SJCRH30 (cell line): Measurements from ENCODE around the gene ZNF586. TPM values are rescaled to one million over a fixed set of nuclear protein-coding genes. Genes with fewer than 3 reads are reported as not detected.
A peak's percentile ranks its signal among the peaks of the same experiment; 100 is the strongest.
"Not testable (repeated sequence)": the region's sequence is repeated elsewhere in the genome, so short reads cannot be mapped to it uniquely, and the experiment has no call there.

Source experiments
- DNase-seq, 2 experiments: peaks; one replicate each; pipeline ENCODE4 v3.0.0-alpha.2; 2015 to 2020
- H3K27ac ChIP-seq: fragments of 250-450 bp; sonication (Bioruptor Pico); 2 replicates; pipeline ENCODE4 v1.5.1; 2020; ENCODE audit warnings: mild to moderate bottlenecking, moderate library complexity
- H3K27me3 ChIP-seq: fragments of 250-450 bp; sonication (Bioruptor Pico); 2 replicates; pipeline ENCODE4 v1.5.1; 2020; ENCODE audit warnings: mild to moderate bottlenecking, moderate library complexity
- H3K36me3 ChIP-seq: fragments of 250-450 bp; sonication (Bioruptor Pico); 2 replicates; pipeline ENCODE4 v1.5.1; 2020; ENCODE audit warnings: mild to moderate bottlenecking, moderate library complexity
- H3K4me1 ChIP-seq: fragments of 250-450 bp; sonication (Bioruptor Pico); 2 replicates; pipeline ENCODE4 v1.5.1; 2020; ENCODE audit warnings: mild to moderate bottlenecking, moderate library complexity
- H3K4me3 ChIP-seq: fragments of 250-450 bp; sonication (Bioruptor Pico); 2 replicates; pipeline ENCODE4 v1.5.1; 2020; ENCODE audit warnings: mild to moderate bottlenecking, moderate library complexity
- H3K9me3 ChIP-seq: fragments of 250-450 bp; sonication (Bioruptor Pico); replicated peaks from 2 replicates; pipeline ENCODE4 v1.5.1; 2020; ENCODE audit warnings: mild to moderate bottlenecking, moderate library complexity
- total RNA-seq: library from RNA; depleted of rRNA; stranded (reverse); fragments of >200 nt; shearing (Covaris generic); gene quantifications from 2 replicates; pipeline ENCODE4 v1.2.3, GENCODE V29; 2014; rRNA removed

The ZNF586 gene
- 14.6 TPM in 2 replicates for total RNA-seq

DNA sequence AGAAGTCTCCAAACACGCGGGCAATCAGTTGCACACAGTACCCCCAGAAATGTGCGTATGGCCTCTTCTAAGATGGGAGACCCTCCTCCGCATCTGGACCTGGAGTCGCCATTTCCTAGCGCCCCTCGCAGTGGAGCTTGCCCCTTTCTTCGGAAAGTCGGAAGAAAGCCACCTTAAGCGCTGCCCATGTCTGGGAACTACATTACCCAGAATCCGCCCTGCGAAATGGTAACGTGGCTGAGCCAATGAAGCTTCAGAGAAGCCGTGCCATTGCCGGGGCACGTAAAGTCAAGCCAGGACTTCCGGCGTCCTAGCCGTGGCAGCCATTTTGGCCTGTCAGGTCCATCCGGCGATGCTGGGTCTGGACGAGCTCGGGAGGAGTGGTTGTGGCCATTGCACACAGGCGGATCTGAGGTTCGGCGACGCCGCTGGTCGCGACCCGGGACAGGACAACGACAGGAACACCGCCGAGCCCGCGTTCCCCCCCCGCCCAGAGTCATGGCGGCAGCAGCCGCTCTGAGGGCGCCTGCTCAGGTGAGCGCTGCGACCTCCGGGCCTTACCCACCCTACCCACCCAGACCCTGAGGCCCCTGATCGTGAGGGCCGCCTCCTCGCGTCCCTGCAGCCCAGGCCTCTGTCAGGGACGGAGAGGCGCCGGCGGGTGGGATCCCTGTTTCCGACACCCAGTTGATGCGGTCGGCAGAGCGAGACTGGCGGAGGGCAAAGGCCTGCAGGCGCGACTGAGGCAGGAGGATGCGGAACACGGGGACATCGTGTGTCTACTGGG, at the start of gene ZNF586:
ZNF586 (plus strand) TSS at position 332 of the 787 bp plus-strand sequence; CDS start at position 499, 167 bp downstream.
- DNase-seq: peak; percentile 90 to 92
- H3K27ac ChIP-seq: peak within 1 kb of the TSS; percentile 38; the same call in 1 of the 2 replicates

DNA sequence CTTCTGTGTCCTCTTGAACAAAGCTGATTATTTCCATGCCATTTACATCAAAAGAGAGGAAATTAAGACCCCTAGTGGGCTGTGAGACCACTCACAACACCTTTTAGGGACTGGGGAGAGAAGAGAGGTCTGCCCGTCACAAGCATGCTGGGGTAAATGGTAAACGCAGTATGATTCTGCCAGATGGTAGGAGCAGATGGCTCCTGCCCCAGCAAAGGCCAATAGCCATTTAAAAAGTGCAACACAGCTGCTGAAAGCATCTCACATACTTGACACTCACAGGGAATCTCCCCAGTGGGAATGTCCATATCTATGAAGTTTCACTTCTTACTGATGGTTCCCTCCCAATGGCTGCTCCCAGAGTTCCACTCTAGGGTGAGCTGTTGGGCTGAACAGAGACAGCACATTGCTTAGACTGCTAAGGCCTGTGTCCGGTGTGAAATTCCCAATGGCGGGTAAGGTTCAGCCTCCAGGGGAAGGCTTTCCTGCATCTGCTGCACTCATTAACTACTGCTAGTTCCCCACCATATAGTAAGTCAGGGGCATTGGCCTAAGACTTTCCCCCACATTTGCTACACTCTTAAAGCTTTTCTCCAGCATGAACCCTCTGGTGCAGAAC, 49.5 kb upstream of the ZNF586 start:
- no peak for DNase-seq
- Histone ChIP-seq H3K27ac (no peak overlapping the region), H3K36me3 (peaks cover 46% of the 10 kb centered on the region), H3K4me3 (no peak overlapping the region), H3K4me1 (no peaks in the 10 kb centered on the region), H3K9me3 (peaks cover 11% of the 10 kb centered on the region), H3K27me3 (no peaks in the 10 kb centered on the region)

More for the DNA sequence above, at the start of gene ZNF586:
- Histone ChIP-seq H3K4me3 (peak within 1 kb of the TSS; percentile 83), H3K27me3 (no peaks in the 10 kb centered on the region), H3K36me3 (peaks cover 18% of the 10 kb centered on the region), H3K4me1 (no peaks in the 10 kb centered on the region), H3K9me3 (peaks cover 14% of the 10 kb centered on the region; the same call in 1 of the 2 replicates)

GRCh38 chr19:57720878-57721277, 48.6 kb upstream of the ZNF586 start:
- Histone ChIP-seq H3K36me3 (peaks cover 43% of the 10 kb centered on the region), H3K4me1 (no peaks in the 10 kb centered on the region), H3K27me3 (no peaks in the 10 kb centered on the region), H3K27ac (no peak overlapping the region), H3K4me3 (no peak overlapping the region), H3K9me3 (peaks cover 11% of the 10 kb centered on the region)
- DNase-seq: no peak

DNA sequence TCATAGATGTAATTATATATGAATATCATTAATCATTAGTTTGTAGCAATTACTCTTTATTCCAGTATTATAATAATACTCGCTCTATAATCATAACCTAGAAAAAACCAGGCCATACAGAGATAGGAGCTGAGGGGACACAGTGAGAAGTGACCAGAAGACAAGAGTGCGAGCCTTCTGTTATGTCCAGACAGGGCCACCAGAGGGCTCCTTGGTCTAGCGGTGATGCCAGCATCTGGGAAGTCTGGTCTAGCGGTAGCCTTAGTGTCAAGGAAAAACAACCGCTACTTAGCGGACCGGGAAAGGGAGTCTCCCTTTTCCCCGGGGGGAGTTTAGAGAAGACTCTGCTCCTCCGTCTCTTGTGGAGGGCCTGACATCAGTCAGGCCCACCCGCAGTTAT, 31.2 kb upstream of the ZNF586 start:
- DNase-seq, H3K27ac ChIP-seq, H3K27me3 ChIP-seq, H3K9me3 ChIP-seq, H3K4me3 ChIP-seq, H3K36me3 ChIP-seq, H3K4me1 ChIP-seq: not testable (repeated sequence)

DNA sequence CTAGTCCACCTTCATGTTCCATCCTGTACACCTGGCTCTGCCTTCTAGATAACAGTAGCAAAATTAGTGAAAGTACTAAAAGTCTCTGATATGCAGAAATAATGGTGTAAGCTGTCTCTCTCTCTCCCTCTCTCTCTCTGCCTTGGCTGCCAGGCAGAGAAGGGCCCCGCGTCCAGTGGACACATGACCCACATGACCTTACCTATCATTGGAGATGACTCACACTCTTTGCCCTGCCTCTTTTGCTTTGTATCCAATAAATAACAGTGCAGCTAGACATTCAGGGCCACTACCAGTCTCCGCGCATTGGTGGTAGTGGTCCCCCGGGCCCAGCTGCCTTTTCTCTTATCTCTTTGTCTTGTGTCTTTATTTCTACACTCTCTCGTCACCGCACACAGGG, 30.7 kb upstream of the ZNF586 start:
- not testable (repeated sequence) for H3K27ac ChIP-seq, H3K9me3 ChIP-seq, H3K4me3 ChIP-seq, H3K27me3 ChIP-seq, H3K36me3 ChIP-seq, H3K4me1 ChIP-seq, DNase-seq

GRCh38 chr19:57746580-57747471, 22.6 kb upstream of the ZNF586 start, which contains the start of gene ZNF776:
Gene ZNF776 (plus strand): TSS chr19:57746815. CDS start chr19:57747059, 244 bp downstream.
- peak within 1 kb of the TSS; percentile 47 for H3K27ac ChIP-seq

GRCh38 chr19:57747472-57747807, 22.0 kb upstream of the ZNF586 start:
- Histone ChIP-seq H3K4me1 (no peaks in the 10 kb centered on the region), H3K36me3 (peaks cover 37% of the 10 kb centered on the region), H3K9me3 (peaks cover 20% of the 10 kb centered on the region), H3K27ac (no peak overlapping the region; the same call in 1 of the 2 replicates), H3K27me3 (no peaks in the 10 kb centered on the region), H3K4me3 (peak overlapping the region; percentile 89)
- no peak for DNase-seq

More at GRCh38 chr19:57746580-57747471, 22.6 kb upstream of the ZNF586 start, which contains the start of gene ZNF776:
- Histone ChIP-seq H3K36me3 (peaks cover 31% of the 10 kb centered on the region), H3K4me3 (peak within 1 kb of the TSS; percentile 89), H3K9me3 (peaks cover 17% of the 10 kb centered on the region), H3K27me3 (no peaks in the 10 kb centered on the region), H3K4me1 (no peaks in the 10 kb centered on the region)
- peak; percentile 86 to 94 for DNase-seq

DNA sequence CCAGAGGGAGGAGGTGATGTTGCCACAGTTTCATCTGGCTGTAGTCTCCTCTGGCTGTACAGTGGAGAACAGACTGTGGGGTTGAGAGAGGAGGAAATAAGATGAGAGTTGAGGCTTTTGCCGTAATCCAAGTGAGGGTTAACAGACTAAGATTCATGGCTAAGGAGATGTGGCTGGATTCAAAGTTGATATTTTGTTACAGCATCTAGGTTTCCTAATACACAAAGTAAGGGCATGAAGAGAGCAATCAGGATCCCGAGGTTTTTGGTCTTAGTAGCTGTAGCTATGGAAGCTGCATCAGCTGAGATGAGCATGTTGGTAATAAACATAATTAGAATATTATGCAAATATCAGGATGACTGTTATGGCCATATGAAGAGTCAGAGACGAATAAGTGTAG, 21.4 kb upstream of the ZNF586 start:
- Histone ChIP-seq H3K27me3 (no peaks in the 10 kb centered on the region), H3K4me3 (no peak overlapping the region), H3K36me3 (peaks cover 43% of the 10 kb centered on the region), H3K4me1 (no peaks in the 10 kb centered on the region), H3K27ac (no peak overlapping the region), H3K9me3 (peaks cover 20% of the 10 kb centered on the region)
- DNase-seq: no peak

DNA sequence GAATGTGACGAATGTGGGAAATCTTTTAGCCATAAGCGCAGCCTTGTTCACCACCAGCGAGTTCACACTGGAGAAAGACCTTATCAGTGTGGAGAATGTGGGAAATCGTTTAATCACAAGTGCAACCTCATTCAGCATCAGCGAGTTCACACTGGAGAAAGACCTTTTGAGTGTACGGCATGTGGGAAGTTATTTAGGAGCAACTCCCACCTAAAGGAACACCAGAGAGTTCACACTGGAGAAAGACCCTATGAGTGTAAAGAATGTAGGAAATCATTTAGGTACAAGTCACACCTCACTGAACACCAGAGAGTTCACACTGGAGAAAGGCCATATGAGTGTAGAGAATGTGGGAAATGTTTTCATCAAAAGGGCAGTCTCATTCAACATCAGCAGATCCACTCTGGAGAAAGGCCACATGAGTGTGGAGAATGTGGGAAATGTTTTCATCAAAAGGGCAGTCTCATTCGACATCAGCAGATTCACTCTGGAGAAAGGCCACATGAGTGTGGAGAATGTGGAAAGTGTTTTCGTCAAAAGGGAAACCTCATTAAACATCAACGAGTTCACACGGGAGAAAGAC, 15.3 kb upstream of the ZNF586 start:
- peaks cover 87% of the 10 kb centered on the region for H3K36me3 ChIP-seq
- no peak for DNase-seq
- no peaks in the 10 kb centered on the region for H3K27me3 ChIP-seq
- no peak overlapping the region for H3K4me3 ChIP-seq
- H3K4me1 ChIP-seq: no peaks in the 10 kb centered on the region
- no peak overlapping the region for H3K27ac ChIP-seq
- peaks cover 24% of the 10 kb centered on the region for H3K9me3 ChIP-seq

GRCh38 chr19:57755031-57755430, 14.4 kb upstream of the ZNF586 start:
- H3K27me3 ChIP-seq: no peaks in the 10 kb centered on the region
- peaks cover 80% of the 10 kb centered on the region for H3K36me3 ChIP-seq
- H3K27ac ChIP-seq: no peak overlapping the region
- DNase-seq: no peak
- no peaks in the 10 kb centered on the region for H3K4me1 ChIP-seq
- no peak overlapping the region for H3K4me3 ChIP-seq
- H3K9me3 ChIP-seq: peaks cover 22% of the 10 kb centered on the region

- Histone ChIP-seq H3K4me3 (no peak overlapping the region), H3K4me1 (no peaks in the 10 kb centered on the region), H3K9me3 (peaks cover 17% of the 10 kb centered on the region), H3K27me3 (no peaks in the 10 kb centered on the region), H3K36me3 (peaks cover 62% of the 10 kb centered on the region), H3K27ac (no peak overlapping the region)
- DNase-seq: no peak
Observed at GRCh38 chr19:57757941-57758340, 11.5 kb upstream of the ZNF586 start.

GRCh38 chr19:57759096-57759495, 10.4 kb upstream of the ZNF586 start:
- Histone ChIP-seq H3K27ac (no peak overlapping the region), H3K9me3 (peaks cover 12% of the 10 kb centered on the region), H3K27me3 (no peaks in the 10 kb centered on the region), H3K36me3 (peaks cover 55% of the 10 kb centered on the region), H3K4me3 (no peak overlapping the region), H3K4me1 (no peaks in the 10 kb centered on the region)
- no peak for DNase-seq

DNA sequence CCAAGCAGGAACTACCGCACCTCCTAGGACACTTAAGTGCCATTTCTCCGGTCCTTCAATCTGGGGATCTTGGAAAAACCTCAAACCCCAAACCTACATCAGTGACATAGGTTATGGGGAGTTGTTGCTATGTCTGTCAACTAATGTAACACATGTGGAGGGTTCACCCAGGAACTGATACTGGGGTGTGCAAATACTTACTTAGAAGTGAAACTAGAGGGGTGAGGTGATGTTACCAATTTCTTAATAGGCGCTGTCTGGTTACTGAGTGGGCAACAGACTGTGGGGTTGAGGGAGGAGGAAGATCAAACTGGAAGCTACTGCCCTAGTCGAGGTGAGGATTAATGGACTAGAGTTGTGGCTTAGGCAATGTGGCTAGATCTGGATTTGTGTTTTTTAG, 1.9 kb downstream of the ZNF586 start:
- Histone ChIP-seq H3K4me3 (no peak overlapping the region), H3K9me3 (peaks cover 14% of the 10 kb centered on the region; the same call in 1 of the 2 replicates), H3K36me3 (peaks cover 29% of the 10 kb centered on the region), H3K4me1 (no peaks in the 10 kb centered on the region), H3K27me3 (no peaks in the 10 kb centered on the region), H3K27ac (no peak overlapping the region)
- DNase-seq: no peak

- Histone ChIP-seq H3K36me3 (peaks cover 50% of the 10 kb centered on the region), H3K9me3 (peaks cover 14% of the 10 kb centered on the region; the same call in 1 of the 2 replicates)
Observed at GRCh38 chr19:57773488-57773887, 4.0 kb downstream of the ZNF586 start.

More at GRCh38 chr19:57773488-57773887, 4.0 kb downstream of the ZNF586 start:
- Histone ChIP-seq H3K4me3 (no peak overlapping the region), H3K4me1 (no peaks in the 10 kb centered on the region), H3K27me3 (no peaks in the 10 kb centered on the region), H3K27ac (no peak overlapping the region)
- no peak for DNase-seq
